B cell (primary cell): ENCODE results near the gene SACM1L. TPM values are rescaled to one million over a fixed set of nuclear protein-coding genes. Genes with fewer than 3 reads are reported as not detected.

Source experiments
- ATAC-seq: fragments of 200-7000 bp; cut with Tn5 transposase; one replicate; pipeline ENCODE4 v1.10.0; 2021; ENCODE audit warnings: low read depth, mild to moderate bottlenecking, moderate number of reproducible peaks, moderate library complexity
- CTCF ChIA-PET: fragments of 350-600 bp; sonication (Branson Sonifier 250); formaldehyde crosslinking; loops from one replicate; lab custom pipeline; 2021; ENCODE audit warnings: antibody characterized with exemption, inconsistent platforms; lab: Charles Lee
- POLR2A ChIA-PET: fragments of 350-600 bp; sonication (Branson Sonifier 250); formaldehyde crosslinking; loops from one replicate; lab custom pipeline; 2021; ENCODE audit warnings: antibody characterized with exemption; lab: Charles Lee
- DNase-seq: peaks from one replicate; pipeline ENCODE4 v3.0.0; 2013
- H2AFZ ChIP-seq: 2 replicates; pipeline ENCODE4 v1.6.1; 2012; ENCODE audit warnings: mild to moderate bottlenecking, low read depth, low read length; ENCODE audit not compliant: insufficient read depth, poor library complexity, severe bottlenecking
- H3K27ac ChIP-seq, 2 donors: 1 replicate in 1 of 2; 2 replicates in 1 of 2; pipeline ENCODE4 v1.5.1; 2012 to 2013; ENCODE audit warnings: low read length in 2 of 2, mild to moderate bottlenecking in 2 of 2, moderate library complexity in 1 of 2
- H3K27me3 ChIP-seq, 4 experiments: fragments of 200-600 bp in 1 of 4; sonication (generic) in 1 of 4; replicated peaks in 1 of 4; 1 replicate in 2 of 4; 2 replicates in 2 of 4; pipeline versions ENCODE4 v1.6.1 to v1.7.0; 2013 to 2016; ENCODE audit warnings: low read length in 3 of 4, mild to moderate bottlenecking in 2 of 4, mixed read lengths in 1 of 4, moderate library complexity in 1 of 4; ENCODE audit not compliant: insufficient read depth in 4 of 4, control insufficient read depth in 3 of 4; ENCODE audit errors: control extremely low read depth in 1 of 4
- H3K36me3 ChIP-seq, 2 experiments: replicated peaks in 1 of 2; 1 replicate in 1 of 2; 2 replicates in 1 of 2; pipeline versions ENCODE4 v1.6.1 to v1.7.1; 2013; ENCODE audit warnings: low read length in 1 of 2; ENCODE audit not compliant: insufficient read depth in 2 of 2, control insufficient read depth in 1 of 2; ENCODE audit errors: control extremely low read depth in 1 of 2, extremely low read depth in 1 of 2
- H3K4me1 ChIP-seq, 2 donors: fragments of 200-600 bp in 1 of 2; sonication (generic) in 1 of 2; 1 replicate in 1 of 2; 2 replicates in 1 of 2; pipeline versions ENCODE4 v1.5.1 to v1.6.1; 2013 to 2017; ENCODE audit warnings: low read length in 2 of 2; ENCODE audit not compliant: control insufficient read depth in 2 of 2, insufficient read depth in 2 of 2
- H3K4me2 ChIP-seq: replicated peaks from 2 replicates; pipeline ENCODE3; 2012; ENCODE audit warnings: mild to moderate bottlenecking, low read depth, low read length; ENCODE audit not compliant: poor library complexity, severe bottlenecking
- H3K4me3 ChIP-seq, 5 experiments: fragments of 200-600 bp in 1 of 5; sonication (generic) in 1 of 5; 1 replicate in 3 of 5; 2 replicates in 2 of 5; pipeline versions ENCODE4 v1.5.1 to v1.7.0; 2011 to 2016; ENCODE audit warnings: low read length in 4 of 5, mild to moderate bottlenecking in 4 of 5, low read depth in 2 of 5, control low read depth in 1 of 5, moderate library complexity in 1 of 5; ENCODE audit not compliant: insufficient read depth in 1 of 5; ENCODE audit errors: control extremely low read depth in 1 of 5, extremely low read depth in 1 of 5
- H3K79me2 ChIP-seq: fragments of 200-600 bp; sonication (generic); one replicate; pipeline ENCODE4 v1.6.0; 2016; ENCODE audit warnings: low read length; ENCODE audit not compliant: control insufficient read depth, insufficient read depth
- H3K9ac ChIP-seq: fragments of 200-600 bp; sonication (generic); 2 replicates; pipeline ENCODE4 v1.6.1; 2017; ENCODE audit warnings: mild to moderate bottlenecking, low read length, moderate library complexity
- H3K9me3 ChIP-seq, 3 donors: one replicate each; pipeline versions ENCODE4 v1.6.1 to v1.7.1; 2013; ENCODE audit warnings: low read length in 2 of 3; ENCODE audit not compliant: control insufficient read depth in 2 of 3, insufficient read depth in 1 of 3; ENCODE audit errors: control extremely low read depth in 1 of 3
- H4K20me1 ChIP-seq: 2 replicates; pipeline ENCODE4 v1.6.0; 2012; ENCODE audit warnings: mild to moderate bottlenecking, low read length; ENCODE audit not compliant: insufficient read depth, control insufficient read depth, poor library complexity, severe bottlenecking
- H3K27ac Mint-ChIP-seq: one replicate; pipeline ENCODE4 v1.8.0; 2021; ENCODE audit warnings: mixed read lengths
- H3K27me3 Mint-ChIP-seq: one replicate; pipeline ENCODE4 v1.8.0; 2021; ENCODE audit warnings: mixed read lengths
- H3K4me1 Mint-ChIP-seq: one replicate; pipeline ENCODE4 v1.8.0; 2021; ENCODE audit warnings: mixed read lengths
- H3K4me3 Mint-ChIP-seq: one replicate; pipeline ENCODE4 v1.8.0; 2021; ENCODE audit warnings: mixed read lengths
- H3K9me3 Mint-ChIP-seq: one replicate; pipeline ENCODE4 v1.8.0; 2022; ENCODE audit warnings: mixed read lengths; ENCODE audit not compliant: insufficient read depth
- CTCF ChIP-seq: fragments of 200-600 bp; IDR thresholded peaks from one replicate; pipeline ENCODE4 v1.8.0; 2022; ENCODE audit warnings: antibody characterized with exemption, mild to moderate bottlenecking
- EZH2 ChIP-seq: IDR thresholded peaks from 2 replicates; pipeline ENCODE4 v1.6.1; 2012; ENCODE audit warnings: borderline replicate concordance, low read depth, mild to moderate bottlenecking, moderate library complexity, low read length; ENCODE audit not compliant: insufficient read depth, poor library complexity, severe bottlenecking
- WGBS: methylation state at CpG from one replicate; pipeline ENCODE4 v1.1.5; 2013; ENCODE audit warnings: missing lambda C conversion rate; ENCODE audit not compliant: insufficient coverage; 5-methylcytosine and 5-hydroxymethylcytosine counted together
- intact Hi-C: fragments of 100-400 bp; cut with micrococcal nuclease; formaldehyde crosslinking; loops from one replicate; pipeline ENCODE4 v1.10.0; 2022
- polyA plus RNA-seq: library from polyadenylated mRNA; depleted of rRNA; stranded (reverse); fragments of >200 nt; gene quantifications from 2 replicates; pipeline ENCODE4 v1.2.3, GENCODE V29; 2012
- total RNA-seq, 2 donors: library from RNA; stranded (reverse); fragments of 120-200 nt in 1 of 2; gene quantifications; 1 replicate in 1 of 2; 2 replicates in 1 of 2; pipeline versions ENCODE4 v1.2.3 to v1.2.4, GENCODE V29; 2013 to 2022

The SACM1L gene
- total and polyA plus RNA-seq, 2 donors (not counting 1 experiment from before 2014, with no cell fraction given) = 20.7 to 85.7 TPM

- Mint-ChIP-seq H3K27me3 (no peaks in the 10 kb centered on the region), H3K4me1 (peaks cover 24% of the 10 kb centered on the region), H3K9me3 (no peaks in the 10 kb centered on the region), H3K4me3 (peak overlapping the region; percentile 68), H3K27ac (peak overlapping the region; percentile 66)
- intact Hi-C loops = loop anchor here (2.0 kb wide), 2 partner anchors 24 to 68 kb away; partner anchors contain the start of gene SACM1L
- Histone ChIP-seq H3K27ac (peak overlapping the region; percentile 36 to 72), H3K9me3 (no peaks in the 10 kb centered on the region), H3K4me1 (peaks cover 12 to 18% of the 10 kb centered on the region in 2 donors), H2AFZ (no peak overlapping the region), H4K20me1 (peaks cover 53% of the 10 kb centered on the region), H3K4me2 (peak overlapping the region; percentile 65), H3K4me3 (peak overlapping the region in 3 of 5 experiments; percentile 20 to 47 (median 26)), H3K27me3 (no peaks in the 10 kb centered on the region), H3K79me2 (peaks cover 82% of the 10 kb centered on the region), H3K36me3 (peaks cover 0 to 54% of the 10 kb centered on the region in 2 experiments), H3K9ac (peak overlapping the region; percentile 46)
- ATAC-seq (peak; percentile 34), DNase-seq (peak; percentile 52)
- CTCF ChIA-PET = interaction anchor here (0.6 to 6.7 kb wide), 6 partner anchors 9 to 157 kb away, joined by 3 to 52 read pairs (median 6); no protein-coding TSS in a partner anchor
- WGBS = 65% methylated on average over 5 of the region's 9 CpGs
- POLR2A ChIA-PET = interaction anchor here (1.3 kb wide), 1 partner anchor 150 kb away, joined by 4 read pairs; no protein-coding TSS in a partner anchor
- TF ChIP-seq EZH2 (no peak), CTCF (peak; percentile 33)
These were observed 24.1 kb upstream of the SACM1L start for GRCh38 chr3:45665101-45665572.

- H3K9me3 Mint-ChIP-seq = no peaks in the 10 kb centered on the region
- WGBS = 85% methylated on average over 6 of the region's 8 CpGs
- H3K4me2 ChIP-seq = no peak overlapping the region
- ChIA-PET CTCF (interaction anchor here (2.3 to 6.7 kb wide), 4 partner anchors 6 to 159 kb away, joined by 9 to 52 read pairs (median 26); no protein-coding TSS in a partner anchor), POLR2A (no interaction called here)
- no peak overlapping the region for H2AFZ ChIP-seq
- TF ChIP-seq CTCF (no peak), EZH2 (no peak)
- ATAC-seq (no peak), DNase-seq (no peak)
- no peak overlapping the region for H3K27ac ChIP-seq
- no peak overlapping the region for H3K9ac ChIP-seq
- H3K36me3 ChIP-seq = peaks cover 0 to 69% of the 10 kb centered on the region in 2 experiments
- peaks cover 12 to 18% of the 10 kb centered on the region in 2 donors for H3K4me1 ChIP-seq
- H4K20me1 ChIP-seq = peaks cover 57% of the 10 kb centered on the region
- no peak overlapping the region for H3K4me3 Mint-ChIP-seq
- intact Hi-C loops = no loop called here
- H3K9me3 ChIP-seq = no peaks in the 10 kb centered on the region
- H3K27ac Mint-ChIP-seq = no peak overlapping the region
- H3K79me2 ChIP-seq = peaks cover 69% of the 10 kb centered on the region
- H3K4me3 ChIP-seq = no peak overlapping the region
- H3K27me3 Mint-ChIP-seq = no peaks in the 10 kb centered on the region
- no peaks in the 10 kb centered on the region for H3K27me3 ChIP-seq
- peaks cover 24% of the 10 kb centered on the region for H3K4me1 Mint-ChIP-seq
These were observed 22.3 kb upstream of the SACM1L start for GRCh38 chr3:45666757-45667431.
